Midbrain (tissue), 1 donor: ENCODE results near the gene MRPL16.

ENCODE experiments used
- DNase-seq: peaks from one replicate; lab custom pipeline; 2025; lab: John Stamatoyannopoulos, UW

Gene MRPL16

DNA sequence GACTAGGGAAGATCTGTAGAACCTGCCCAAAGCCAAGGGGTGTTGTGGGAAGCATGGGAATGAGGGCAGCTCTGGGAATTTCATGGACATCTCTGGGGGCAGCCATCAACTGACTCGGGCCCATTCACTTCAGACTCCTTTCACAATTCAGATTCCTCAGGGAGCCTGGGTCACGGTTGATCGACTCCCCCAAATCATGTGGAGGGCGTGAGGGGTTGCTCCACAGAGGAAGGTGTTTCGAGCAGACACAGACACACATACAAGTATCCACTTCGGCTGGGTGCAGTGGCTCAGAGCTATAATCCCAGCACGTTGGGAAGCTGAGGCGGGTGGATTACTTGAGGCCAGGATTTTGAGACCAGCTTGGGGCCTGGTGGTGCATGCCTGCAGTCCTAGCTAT lies 39.7 kb downstream of the MRPL16 start:
- no peak for DNase-seq

DNA sequence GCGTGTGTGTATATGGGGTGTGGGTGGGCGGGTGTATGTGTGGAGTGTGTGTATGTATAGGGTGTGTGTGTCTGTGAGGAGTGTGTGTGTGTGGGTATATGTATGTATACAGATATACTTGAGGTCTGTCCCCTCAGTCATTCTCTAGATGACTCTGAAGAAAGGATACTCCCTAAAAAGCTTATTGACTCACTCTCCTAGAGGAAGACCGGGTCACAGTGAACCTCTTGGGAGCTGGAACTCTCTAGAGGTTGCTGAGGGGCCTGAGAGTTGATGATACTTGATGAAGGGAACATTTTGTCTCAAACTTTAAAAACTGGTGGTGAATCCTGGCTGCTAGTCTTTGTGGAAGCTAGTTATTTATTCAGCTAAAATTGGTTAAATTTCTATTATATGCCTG lies 40.3 kb downstream of the MRPL16 start:
- no peak for DNase-seq

DNA sequence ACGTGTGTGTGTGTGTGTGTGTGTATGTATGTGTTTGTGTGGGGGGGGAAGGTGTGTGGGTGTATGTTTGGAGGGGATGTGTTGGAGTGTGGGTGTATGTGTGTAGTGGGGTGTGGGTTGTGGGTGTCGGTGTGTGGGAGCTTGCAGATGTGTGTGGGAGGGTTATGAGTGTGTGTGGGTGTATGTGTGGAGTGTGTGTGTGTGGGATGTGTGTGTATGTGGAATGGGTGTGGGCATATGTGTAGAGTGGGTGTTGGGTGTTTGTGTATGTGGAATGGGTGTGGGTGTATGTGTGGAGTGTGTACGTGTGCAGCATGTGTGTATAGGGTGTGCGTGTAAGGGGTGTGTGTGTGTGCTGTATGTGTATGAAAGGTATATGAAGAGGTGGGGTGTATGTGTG lies 40.8 kb downstream of the MRPL16 start:
- no peak for DNase-seq

DNA sequence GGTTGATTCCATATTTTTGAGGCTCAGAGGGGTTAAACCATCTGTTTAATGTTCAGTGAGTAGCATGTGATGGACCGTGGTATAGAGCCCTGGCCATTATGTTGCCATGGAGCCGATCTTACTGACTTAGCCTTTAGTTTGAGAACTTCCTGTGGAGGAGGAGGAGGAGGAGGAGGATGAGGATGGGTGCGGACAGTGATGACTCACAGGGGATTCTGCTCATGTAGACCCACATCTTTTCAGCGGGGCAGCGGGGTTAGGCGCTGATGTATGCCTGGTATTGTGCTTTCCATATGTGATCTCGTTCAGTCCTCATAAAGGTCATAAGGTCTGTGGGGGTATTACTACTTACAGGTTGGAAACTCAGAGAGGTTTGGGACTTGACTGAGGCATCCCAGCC lies 41.5 kb downstream of the MRPL16 start:
- no peak for DNase-seq

DNA sequence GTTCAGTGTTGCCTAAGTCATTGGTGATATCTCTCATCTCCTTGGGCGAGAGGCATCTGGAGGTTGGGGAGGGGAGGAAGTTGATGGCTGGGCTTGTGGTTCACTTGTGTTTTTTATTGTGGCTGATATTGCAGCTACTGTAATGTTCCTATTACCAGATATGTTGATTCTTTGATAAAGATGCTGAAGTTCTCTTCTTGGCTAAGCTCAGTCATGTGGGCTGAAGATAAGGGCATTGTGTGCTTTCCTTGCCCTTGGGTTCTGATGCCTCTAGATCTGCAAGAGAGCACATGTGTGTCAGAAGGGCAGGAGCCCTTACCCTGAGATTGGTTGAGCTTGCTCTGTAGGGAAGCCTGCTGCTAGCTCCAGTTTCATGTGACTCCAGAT lies 43.4 kb downstream of the MRPL16 start:
- DNase-seq = no peak

DNA sequence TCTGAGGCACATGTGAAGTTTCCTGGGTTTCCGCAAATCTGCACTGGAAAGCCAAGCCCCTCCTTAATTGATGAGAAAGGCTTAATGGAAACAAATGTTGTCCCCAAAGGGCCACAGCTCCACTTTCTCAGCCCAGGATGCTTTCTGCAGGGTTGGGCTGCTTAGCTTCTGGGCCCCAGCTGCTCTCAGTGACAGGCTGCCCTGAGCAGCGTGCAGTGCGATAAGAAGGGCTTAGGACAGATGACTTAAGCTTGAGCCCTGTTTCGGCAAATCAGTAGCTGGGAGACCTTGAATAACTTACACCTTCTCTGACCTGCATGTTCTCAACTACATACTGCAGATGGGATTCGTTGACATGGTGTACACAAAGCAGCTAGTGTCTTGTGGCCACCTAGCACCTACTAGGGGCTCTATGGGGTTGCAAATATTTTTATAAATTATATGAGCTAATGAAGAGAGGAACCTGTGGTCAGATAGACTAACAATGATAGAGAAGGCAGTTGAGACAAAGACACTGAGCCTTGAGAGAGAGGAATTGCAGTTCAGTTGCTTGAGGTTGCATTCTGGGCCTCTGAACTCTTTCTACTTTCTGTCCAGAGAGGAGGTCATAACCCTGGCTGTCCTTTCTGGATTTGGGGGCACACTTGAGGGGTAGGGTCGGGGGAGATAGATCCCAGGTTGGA lies 43.9 kb downstream of the MRPL16 start:
- no peak for DNase-seq

DNA sequence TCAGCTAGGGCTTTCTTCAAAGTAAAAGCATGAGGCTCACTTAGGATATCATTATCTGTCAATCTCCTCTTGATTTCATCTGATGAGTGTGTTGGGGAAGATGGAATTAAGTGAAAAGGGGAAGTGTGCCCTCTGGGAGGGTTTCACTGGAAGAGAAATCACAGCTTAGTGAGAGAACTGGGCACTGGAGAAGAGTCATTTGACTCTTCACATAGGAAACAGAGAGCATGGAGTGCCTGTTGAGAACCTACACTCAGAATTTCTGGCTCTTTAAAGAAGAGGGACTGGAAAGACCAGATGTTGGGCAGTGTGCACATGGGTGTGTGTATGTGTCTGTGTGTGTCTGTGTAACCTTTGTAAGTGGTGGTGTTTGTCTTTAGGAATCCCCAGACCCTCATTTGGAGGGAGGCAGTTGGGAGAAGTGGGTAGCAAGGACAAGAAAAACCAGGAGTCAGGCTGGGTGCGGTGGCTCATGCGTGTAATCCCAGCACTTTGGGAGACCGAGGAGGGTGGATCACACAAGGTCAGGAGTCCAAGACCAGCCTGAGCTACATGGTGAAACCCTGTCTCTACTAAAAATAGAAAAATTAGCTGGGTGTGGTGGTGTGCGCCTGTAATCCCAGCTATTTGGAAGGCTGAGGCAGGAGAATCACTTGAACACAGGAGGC lies 45.4 kb downstream of the MRPL16 start:
- no peak for DNase-seq

DNA sequence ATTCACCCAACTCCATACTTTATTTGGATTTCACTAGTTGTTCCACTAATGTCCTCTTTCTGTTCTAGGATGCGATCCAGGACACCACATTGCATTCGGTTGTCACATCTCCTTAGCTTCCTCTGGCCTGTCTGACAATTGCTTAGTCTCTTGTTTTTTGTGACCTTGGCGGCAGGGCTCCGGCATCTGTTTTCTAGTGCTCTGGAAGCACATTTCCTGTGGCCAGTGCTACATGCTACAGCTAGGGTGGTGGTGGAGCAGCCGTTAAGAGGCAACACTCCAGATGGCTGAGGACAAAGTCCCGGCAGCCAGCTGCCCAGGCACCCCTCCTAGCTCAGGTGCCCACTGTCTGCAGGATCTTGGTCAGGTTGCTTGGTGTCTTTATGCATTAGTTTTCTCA lies 48.6 kb downstream of the MRPL16 start:
- DNase-seq = no peak

DNA sequence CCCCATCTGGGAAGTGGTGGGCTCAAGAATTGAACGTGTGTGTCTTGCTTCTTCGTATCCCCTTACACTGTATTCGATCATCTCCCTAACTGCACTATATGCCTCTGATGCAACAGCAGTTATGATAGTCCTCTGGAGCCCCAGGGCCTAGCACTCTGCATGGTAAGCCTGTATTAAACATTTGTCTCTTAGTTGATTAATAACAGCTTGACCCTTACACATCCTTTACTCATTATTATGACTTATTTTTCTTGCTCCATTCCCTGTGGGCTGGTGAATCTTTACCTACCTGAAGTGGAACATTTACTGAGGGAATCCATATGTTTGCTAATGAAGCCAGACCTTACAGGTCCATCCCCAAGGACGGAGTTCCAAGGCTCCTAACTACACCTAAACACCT lies 49.8 kb downstream of the MRPL16 start:
- no peak for DNase-seq

DNA sequence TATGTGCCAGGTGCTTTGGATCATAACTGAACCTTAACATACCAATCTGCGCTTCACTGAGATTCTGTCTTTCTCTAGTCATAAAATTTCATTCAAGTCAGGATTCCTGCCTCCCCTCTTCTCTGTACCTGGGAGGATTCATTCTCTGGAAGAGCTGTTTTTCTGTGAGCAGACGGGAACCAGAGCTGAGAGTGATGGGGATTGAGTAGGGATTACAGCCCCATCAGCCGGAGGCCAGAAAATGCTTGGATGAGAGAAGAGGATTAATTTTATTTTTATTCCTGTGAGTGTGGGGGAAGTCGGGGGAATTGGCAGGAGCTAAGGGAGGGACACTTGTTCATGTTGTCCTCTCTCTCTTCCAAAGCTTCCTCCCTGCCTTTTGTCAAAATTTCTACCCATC lies 50.7 kb downstream of the MRPL16 start:
- DNase-seq = no peak

DNA sequence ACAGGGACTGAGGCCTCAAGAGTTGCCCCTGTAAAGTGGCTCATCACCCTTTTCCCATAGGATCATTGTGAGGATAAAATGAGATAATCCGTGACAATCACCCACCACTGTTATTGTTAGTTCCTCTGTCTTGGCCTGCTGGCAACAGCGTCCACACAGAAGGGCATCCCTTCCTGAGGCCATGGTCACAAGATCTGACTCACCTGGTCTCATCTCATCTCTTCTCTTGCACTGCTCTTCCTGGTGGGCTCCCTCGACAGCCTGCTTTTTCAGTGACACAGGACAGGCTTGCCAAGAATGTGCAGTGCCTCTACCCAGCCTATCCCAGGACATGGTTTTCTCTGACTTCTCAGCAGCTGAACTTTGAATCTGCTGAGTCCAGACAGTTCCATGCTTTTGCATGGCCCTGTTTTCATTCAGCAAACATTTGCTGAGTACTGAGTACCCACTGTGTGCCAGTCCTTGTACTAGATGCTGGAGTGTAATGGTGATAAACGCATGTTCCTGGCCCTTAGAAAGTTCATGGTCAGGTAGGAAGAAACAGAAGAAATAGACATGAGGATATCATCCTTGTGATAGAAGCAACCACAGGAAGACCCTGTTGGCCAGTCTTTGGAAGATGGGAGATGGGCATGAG lies 52.1 kb downstream of the MRPL16 start:
- DNase-seq = no peak

DNA sequence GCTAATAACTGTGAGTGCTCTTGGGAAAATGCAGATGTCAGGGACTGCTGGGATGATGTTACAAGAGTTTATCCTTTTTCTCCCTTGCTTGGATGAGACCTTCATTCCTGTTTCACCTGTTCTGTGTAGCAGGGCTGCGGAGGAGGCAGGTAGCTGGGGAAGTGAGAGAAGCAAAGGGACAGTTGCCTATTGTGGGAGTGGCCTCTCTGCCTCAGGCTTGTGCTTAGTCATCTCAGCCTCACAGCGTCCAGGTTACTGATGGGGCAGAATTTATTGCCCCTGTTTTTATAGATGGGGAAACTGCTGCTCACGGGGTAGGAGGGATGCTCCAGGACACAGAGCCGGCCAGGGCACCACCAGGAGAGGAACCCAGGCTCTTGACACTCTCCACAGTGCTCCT lies 53.7 kb downstream of the MRPL16 start:
- DNase-seq = no peak

DNA sequence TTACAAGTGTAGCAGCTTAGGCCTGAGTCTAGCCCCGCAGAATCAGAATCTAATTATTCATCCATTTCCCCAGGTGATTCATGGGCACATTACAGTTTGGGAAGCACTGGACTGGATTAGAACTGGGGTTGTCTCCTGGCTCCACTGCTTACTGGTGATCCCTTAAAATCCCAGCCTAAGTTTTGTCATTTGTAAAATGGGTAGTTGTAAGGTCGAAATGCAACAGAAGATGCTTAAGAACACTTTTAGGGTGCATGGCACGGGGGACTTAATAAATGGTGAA lies 54.1 kb downstream of the MRPL16 start:
- DNase-seq = no peak
